GM12865 (cell line): ENCODE data around the gene WDR33.
"Not testable (repeated sequence)": the region's sequence is repeated elsewhere in the genome, so short reads cannot be mapped to it uniquely, and the experiment has no call there.

Experiments
- DNase-seq: peaks from one replicate; pipeline ENCODE4 v3.0.0; 2010; ENCODE audit warnings: low read depth
- H3K4me3 ChIP-seq: 2 replicates; pipeline ENCODE4 v1.5.1; 2011; ENCODE audit warnings: mild to moderate bottlenecking, low read depth, low read length, control low read depth
- TF ChIP-seq, protein P1 (sequence below): IDR thresholded peaks from 2 replicates; pipeline ENCODE4 v1.5.1; 2011; ENCODE audit warnings: low read length, control low read depth, low read depth, inconsistent platforms; ENCODE audit not compliant: insufficient read depth; ENCODE audit errors: missing control alignments

The WDR33 gene

GRCh38 chr2:127762846-127763245 is 48.1 kb downstream of the WDR33 start:
- DNase-seq, result no peak
- H3K4me3 ChIP-seq, result no peak overlapping the region
- TF ChIP-seq, protein P1, sequence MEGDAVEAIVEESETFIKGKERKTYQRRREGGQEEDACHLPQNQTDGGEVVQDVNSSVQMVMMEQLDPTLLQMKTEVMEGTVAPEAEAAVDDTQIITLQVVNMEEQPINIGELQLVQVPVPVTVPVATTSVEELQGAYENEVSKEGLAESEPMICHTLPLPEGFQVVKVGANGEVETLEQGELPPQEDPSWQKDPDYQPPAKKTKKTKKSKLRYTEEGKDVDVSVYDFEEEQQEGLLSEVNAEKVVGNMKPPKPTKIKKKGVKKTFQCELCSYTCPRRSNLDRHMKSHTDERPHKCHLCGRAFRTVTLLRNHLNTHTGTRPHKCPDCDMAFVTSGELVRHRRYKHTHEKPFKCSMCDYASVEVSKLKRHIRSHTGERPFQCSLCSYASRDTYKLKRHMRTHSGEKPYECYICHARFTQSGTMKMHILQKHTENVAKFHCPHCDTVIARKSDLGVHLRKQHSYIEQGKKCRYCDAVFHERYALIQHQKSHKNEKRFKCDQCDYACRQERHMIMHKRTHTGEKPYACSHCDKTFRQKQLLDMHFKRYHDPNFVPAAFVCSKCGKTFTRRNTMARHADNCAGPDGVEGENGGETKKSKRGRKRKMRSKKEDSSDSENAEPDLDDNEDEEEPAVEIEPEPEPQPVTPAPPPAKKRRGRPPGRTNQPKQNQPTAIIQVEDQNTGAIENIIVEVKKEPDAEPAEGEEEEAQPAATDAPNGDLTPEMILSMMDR, result no peak

DNA sequence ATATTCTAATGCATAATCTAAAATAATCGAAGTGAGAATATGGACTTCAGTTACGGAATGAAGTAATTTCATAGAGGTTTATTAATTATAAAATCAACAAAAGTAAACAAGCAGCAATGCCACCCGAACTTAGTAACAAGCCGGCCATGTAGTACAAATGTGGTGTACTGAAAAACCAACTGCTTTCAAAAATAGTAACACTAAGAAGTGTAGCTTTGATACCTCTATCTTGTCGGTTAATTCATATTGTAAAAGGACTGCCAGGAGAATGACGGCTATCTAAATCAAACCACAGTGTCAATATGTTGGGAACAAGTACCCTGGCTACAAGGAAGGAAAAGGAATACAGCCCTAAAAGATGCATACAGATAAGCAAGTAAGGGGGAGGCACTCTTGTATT is 48.5 kb downstream of the WDR33 start:
- H3K4me3 ChIP-seq, result no peak overlapping the region
- DNase-seq, result no peak
- TF ChIP-seq, protein P1, result no peak

GRCh38 chr2:127759931-127760330 is 51.0 kb downstream of the WDR33 start:
- H3K4me3 ChIP-seq, result no peak overlapping the region
- no peak for DNase-seq
- TF ChIP-seq, protein P1, result no peak

GRCh38 chr2:127754186-127754585 is 56.8 kb downstream of the WDR33 start:
- H3K4me3 ChIP-seq, result no peak overlapping the region
- no peak for DNase-seq
- TF ChIP-seq, protein P1, result no peak

DNA sequence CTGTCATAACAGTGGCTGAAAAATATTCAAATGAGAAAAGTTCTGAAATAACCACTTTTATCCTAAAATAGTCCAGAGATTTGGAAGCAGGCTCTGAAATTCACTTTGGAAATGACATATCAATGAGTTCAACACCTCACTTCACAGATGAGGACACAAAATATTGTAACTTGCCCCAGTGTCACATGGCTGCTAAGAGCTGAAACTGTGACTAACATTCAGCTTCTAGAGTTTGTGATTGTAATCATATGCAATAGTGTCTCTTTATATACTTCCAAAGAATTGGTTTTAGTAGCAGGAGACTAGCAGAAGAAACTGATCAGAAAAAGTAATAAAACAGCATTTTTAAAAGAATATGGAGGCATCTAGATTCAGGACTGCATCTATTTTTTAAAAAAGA is 57.6 kb downstream of the WDR33 start:
- TF ChIP-seq, protein P1, result no peak
- H3K4me3 ChIP-seq, result no peak overlapping the region
- no peak for DNase-seq

DNA sequence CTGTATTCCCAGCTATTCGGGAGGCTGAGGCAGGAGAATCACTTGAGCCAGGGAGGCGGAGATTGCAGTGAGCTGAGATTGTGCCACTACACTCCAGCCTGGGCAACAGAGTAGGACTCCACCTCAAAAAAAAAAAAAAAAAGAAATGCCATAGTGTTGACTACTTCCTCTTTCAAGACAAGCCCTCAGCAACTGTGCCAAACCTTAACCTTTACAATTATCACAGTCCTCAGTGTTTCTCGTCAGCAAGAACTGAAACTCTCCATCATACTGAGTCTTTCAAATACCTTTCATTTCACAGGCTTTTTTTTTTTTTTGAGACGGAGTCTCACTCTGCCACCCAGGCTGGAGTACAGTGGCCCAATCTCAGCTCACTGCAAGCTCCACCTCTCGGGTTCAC is 61.4 kb downstream of the WDR33 start:
- DNase-seq, result peak; percentile 90
- H3K4me3 ChIP-seq, result not testable (repeated sequence)

- DNase-seq, result no peak
- TF ChIP-seq, protein P1, result no peak
- no peak overlapping the region for H3K4me3 ChIP-seq
Observed at GRCh38 chr2:127747621-127748020, 63.4 kb downstream of the WDR33 start.

DNA sequence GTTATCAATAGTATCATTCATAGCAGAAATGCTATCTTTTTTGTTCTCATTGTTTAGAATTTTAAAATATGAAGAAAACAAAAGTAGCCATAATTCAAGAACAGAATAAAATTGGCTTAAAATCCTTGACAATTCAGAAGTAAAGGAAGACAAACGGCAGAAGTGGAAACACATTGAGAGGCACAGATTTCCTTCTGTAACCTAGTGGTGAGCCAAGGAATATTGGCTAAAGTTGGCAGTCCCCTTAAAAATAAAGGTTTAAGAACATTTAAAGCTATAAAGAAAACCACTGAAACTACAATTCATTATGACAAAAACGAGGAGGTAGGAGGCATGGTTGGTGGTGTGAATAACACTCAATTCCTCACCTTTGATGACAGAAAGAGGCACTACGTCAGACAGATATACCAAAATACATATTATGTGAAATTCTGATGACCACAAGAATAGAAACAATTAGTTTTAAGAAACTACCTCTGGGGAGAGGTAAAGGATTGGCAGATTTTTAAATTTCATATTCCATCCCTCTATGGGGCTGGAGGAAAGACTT is 67.4 kb downstream of the WDR33 start:
- H3K4me3 ChIP-seq, result no peak overlapping the region
- TF ChIP-seq, protein P1, result no peak
- DNase-seq, result no peak
